Fibroblast of lung (primary cell): Measurements from ENCODE around the gene FAM149B1. TPM values are rescaled to one million over a fixed set of nuclear protein-coding genes. Genes with fewer than 3 reads are reported as not detected.

Experiments used
- DNase-seq, 2 donors: peaks; one replicate each; pipeline versions ENCODE4 v3.0.0 to v3.0.0-alpha.2; 2010; ENCODE audit warnings: low read depth in 2 of 2
- H2AFZ ChIP-seq: 2 replicates; pipeline ENCODE4 v1.5.1; 2012; ENCODE audit warnings: low read length, control low read depth, inconsistent platforms
- H3K27ac ChIP-seq: 2 replicates; pipeline ENCODE4 v1.5.1; 2011; ENCODE audit warnings: low read length, control low read depth; ENCODE audit not compliant: insufficient read depth
- H3K27me3 ChIP-seq: 2 replicates; pipeline ENCODE4 v1.5.1; 2011; ENCODE audit warnings: mild to moderate bottlenecking, low read length; ENCODE audit not compliant: control insufficient read depth, insufficient read depth
- H3K36me3 ChIP-seq: 2 replicates; pipeline ENCODE4 v1.5.1; 2011; ENCODE audit warnings: low read length; ENCODE audit not compliant: control insufficient read depth, insufficient read depth
- H3K4me1 ChIP-seq: 2 replicates; pipeline ENCODE4 v1.5.1; 2011; ENCODE audit warnings: low read length; ENCODE audit not compliant: control insufficient read depth, insufficient read depth; ENCODE audit errors: extremely low read depth
- H3K4me2 ChIP-seq: 2 replicates; pipeline ENCODE4 v1.5.1; 2011; ENCODE audit warnings: low read length, control low read depth; ENCODE audit not compliant: insufficient read depth; ENCODE audit errors: extremely low read depth
- H3K4me3 ChIP-seq, 4 experiments: fragments of 200-600 bp in 1 of 4; sonication (generic) in 1 of 4; replicated peaks in 1 of 4; 2 replicates each; pipeline ENCODE4 v1.5.1; 2011 to 2016; ENCODE audit warnings: low read length in 4 of 4, low read depth in 3 of 4, mild to moderate bottlenecking in 3 of 4, control low read depth in 2 of 4, inconsistent platforms in 1 of 4, mixed read lengths in 1 of 4; ENCODE audit not compliant: insufficient read depth in 1 of 4; ENCODE audit errors: control extremely low read depth in 1 of 4
- H3K79me2 ChIP-seq: 2 replicates; pipeline ENCODE4 v1.5.1; 2012; ENCODE audit warnings: mild to moderate bottlenecking, low read length, inconsistent platforms; ENCODE audit not compliant: control insufficient read depth, insufficient read depth
- H3K9ac ChIP-seq: 2 replicates; pipeline ENCODE4 v1.5.1; 2011; ENCODE audit warnings: mild to moderate bottlenecking, low read length, control low read depth; ENCODE audit not compliant: insufficient read depth
- H3K9me3 ChIP-seq: 2 replicates; pipeline ENCODE4 v1.5.1; 2012; ENCODE audit warnings: low read depth, low read length; ENCODE audit not compliant: control insufficient read depth, insufficient read depth
- H4K20me1 ChIP-seq: 2 replicates; pipeline ENCODE4 v1.5.1; 2011; ENCODE audit warnings: low read length; ENCODE audit not compliant: control insufficient read depth, insufficient read depth; ENCODE audit errors: extremely low read depth
- EZH2 ChIP-seq: IDR thresholded peaks from 2 replicates; pipeline ENCODE4 v1.5.1; 2012; ENCODE audit warnings: low read length, control low read depth, mild to moderate bottlenecking; ENCODE audit errors: missing control alignments
- polyA plus RNA-seq, 2 donors: library from polyadenylated mRNA; depleted of rRNA in 1 of 2; stranded (reverse) in 1 of 2; unstranded in 1 of 2; fragments of >200 nt; gene quantifications; 2 replicates each; pipeline ENCODE4 v1.2.1, GENCODE V29; 2011 to 2012; ENCODE audit warnings: missing spikeins in 1 of 2
- total RNA-seq: library from RNA; depleted of rRNA; stranded (reverse); fragments of >200 nt; gene quantifications from 2 replicates; pipeline ENCODE4 v1.2.1, GENCODE V29; 2014
- TF ChIP-seq, protein P1 (sequence below), 2 donors: IDR thresholded peaks in 1 of 2; conservative IDR thresholded peaks in 1 of 2; 1 replicate in 1 of 2; 2 replicates in 1 of 2; pipeline ENCODE4 v1.5.1; 2011 to 2012; ENCODE audit warnings: low read length in 2 of 2, control low read depth in 1 of 2, inconsistent platforms in 1 of 2, low read depth in 1 of 2, mild to moderate bottlenecking in 1 of 2

The FAM149B1 gene
- total and polyA plus RNA-seq, 2 donors (not counting 1 experiment from before 2014, with no cell fraction given), result 38.9 to 44.9 TPM

DNA sequence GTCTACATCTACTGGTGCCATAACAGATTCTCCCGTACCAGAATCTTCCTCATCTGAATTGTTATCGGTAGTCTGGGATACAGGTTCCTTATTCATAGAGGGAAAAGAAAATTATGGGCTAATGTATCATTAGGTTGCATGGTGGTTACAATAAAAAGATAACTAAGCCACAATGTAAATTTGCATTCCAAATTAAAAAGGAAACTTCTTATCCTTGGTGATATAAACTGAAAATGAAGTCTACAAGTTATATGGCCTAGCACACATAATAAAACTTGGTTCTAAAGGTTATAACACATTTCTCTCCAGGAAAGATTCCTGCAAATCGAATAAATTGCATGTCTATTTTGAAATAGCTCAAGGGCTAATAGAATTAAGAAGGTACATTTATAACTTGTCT is 33.2 kb upstream of the FAM149B1 start:
- Histone ChIP-seq H3K4me2 (no peak overlapping the region), H3K4me1 (no peaks in the 10 kb centered on the region), H3K9me3 (no peaks in the 10 kb centered on the region), H4K20me1 (no peaks in the 10 kb centered on the region), H3K9ac (no peak overlapping the region), H3K79me2 (no peaks in the 10 kb centered on the region), H3K27ac (no peak overlapping the region), H3K4me3 (no peak overlapping the region), H3K36me3 (peaks cover 12% of the 10 kb centered on the region), H3K27me3 (no peaks in the 10 kb centered on the region), H2AFZ (no peak overlapping the region)
- DNase-seq, result no peak
- TF ChIP-seq, protein P1, sequence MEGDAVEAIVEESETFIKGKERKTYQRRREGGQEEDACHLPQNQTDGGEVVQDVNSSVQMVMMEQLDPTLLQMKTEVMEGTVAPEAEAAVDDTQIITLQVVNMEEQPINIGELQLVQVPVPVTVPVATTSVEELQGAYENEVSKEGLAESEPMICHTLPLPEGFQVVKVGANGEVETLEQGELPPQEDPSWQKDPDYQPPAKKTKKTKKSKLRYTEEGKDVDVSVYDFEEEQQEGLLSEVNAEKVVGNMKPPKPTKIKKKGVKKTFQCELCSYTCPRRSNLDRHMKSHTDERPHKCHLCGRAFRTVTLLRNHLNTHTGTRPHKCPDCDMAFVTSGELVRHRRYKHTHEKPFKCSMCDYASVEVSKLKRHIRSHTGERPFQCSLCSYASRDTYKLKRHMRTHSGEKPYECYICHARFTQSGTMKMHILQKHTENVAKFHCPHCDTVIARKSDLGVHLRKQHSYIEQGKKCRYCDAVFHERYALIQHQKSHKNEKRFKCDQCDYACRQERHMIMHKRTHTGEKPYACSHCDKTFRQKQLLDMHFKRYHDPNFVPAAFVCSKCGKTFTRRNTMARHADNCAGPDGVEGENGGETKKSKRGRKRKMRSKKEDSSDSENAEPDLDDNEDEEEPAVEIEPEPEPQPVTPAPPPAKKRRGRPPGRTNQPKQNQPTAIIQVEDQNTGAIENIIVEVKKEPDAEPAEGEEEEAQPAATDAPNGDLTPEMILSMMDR (conservative IDR thresholded peaks at IDR 0.05 in 1 of 2, IDR thresholded peaks at IDR 0.05 in 1 of 2; ENCODE audit: low read depth in 1 of 2, low read length in 2 of 2), result no peak
- TF ChIP-seq EZH2, result no peak

DNA sequence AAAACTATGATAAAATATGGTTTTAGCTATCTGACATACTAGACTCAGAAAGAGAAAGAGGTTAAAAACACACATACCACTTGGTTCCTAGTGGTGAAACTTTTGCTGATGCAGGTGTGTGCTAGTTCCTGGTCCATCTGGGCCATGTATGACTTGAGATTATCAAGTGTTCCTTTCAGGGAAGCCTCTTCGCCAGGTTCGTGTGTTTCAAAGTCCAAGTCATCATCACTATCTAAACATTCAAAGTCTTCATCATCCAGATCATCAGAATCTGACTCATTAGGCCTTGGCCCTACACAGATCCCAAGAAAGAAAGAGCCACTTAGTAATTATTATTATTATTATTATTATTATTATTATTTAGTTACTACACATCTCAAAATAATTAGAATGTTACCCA is 31.3 kb upstream of the FAM149B1 start:
- no peaks in the 10 kb centered on the region for H3K27me3 ChIP-seq
- H3K36me3 ChIP-seq, result peaks cover 9% of the 10 kb centered on the region
- TF ChIP-seq EZH2, result no peak
- TF ChIP-seq, protein P1 (conservative IDR thresholded peaks at IDR 0.05 in 1 of 2, IDR thresholded peaks at IDR 0.05 in 1 of 2; ENCODE audit: low read depth in 1 of 2, low read length in 2 of 2), result no peak

DNA sequence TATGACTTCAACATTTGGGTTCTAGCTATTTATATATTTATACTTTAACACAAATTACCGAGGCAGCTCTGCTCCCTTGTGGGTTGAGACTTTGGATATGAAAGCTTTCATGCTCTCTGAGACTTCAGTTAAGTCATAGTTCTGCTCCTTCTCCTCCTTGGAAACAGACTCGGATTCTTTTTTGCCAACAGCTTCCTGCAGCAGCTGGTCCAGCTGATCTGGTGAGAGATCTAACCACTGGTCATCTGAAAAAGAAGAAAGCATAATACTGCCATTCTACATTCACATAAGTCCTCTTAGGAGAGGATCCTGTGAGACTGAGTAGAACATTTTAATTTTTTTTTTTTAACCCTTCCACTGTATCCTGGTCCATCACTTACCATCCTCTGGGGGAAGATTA is 28.7 kb upstream of the FAM149B1 start:
- H3K9ac ChIP-seq, result no peak overlapping the region
- H4K20me1 ChIP-seq, result no peaks in the 10 kb centered on the region
- no peaks in the 10 kb centered on the region for H3K9me3 ChIP-seq
- no peaks in the 10 kb centered on the region for H3K4me1 ChIP-seq
- H3K4me3 ChIP-seq, result no peak overlapping the region
- no peak overlapping the region for H3K4me2 ChIP-seq
- no peak overlapping the region for H3K27ac ChIP-seq
- H2AFZ ChIP-seq, result no peak overlapping the region
- peaks cover 6% of the 10 kb centered on the region for H3K36me3 ChIP-seq
- no peaks in the 10 kb centered on the region for H3K79me2 ChIP-seq
- no peak for DNase-seq
- H3K27me3 ChIP-seq, result no peaks in the 10 kb centered on the region
- no peak for TF ChIP-seq EZH2
- TF ChIP-seq, protein P1 (conservative IDR thresholded peaks at IDR 0.05 in 1 of 2, IDR thresholded peaks at IDR 0.05 in 1 of 2; ENCODE audit: low read depth in 1 of 2, low read length in 2 of 2), result no peak

More for the DNA sequence above, 31.3 kb upstream of the FAM149B1 start:
- Histone ChIP-seq H3K79me2 (no peaks in the 10 kb centered on the region), H3K27ac (no peak overlapping the region), H3K4me3 (no peak overlapping the region), H3K9ac (no peak overlapping the region), H4K20me1 (no peaks in the 10 kb centered on the region), H2AFZ (no peak overlapping the region), H3K4me2 (no peak overlapping the region), H3K4me1 (no peaks in the 10 kb centered on the region), H3K9me3 (no peaks in the 10 kb centered on the region)
- DNase-seq, result no peak
